ENCODE results near the gene ZNF638. TPM values are rescaled to one million over a fixed set of nuclear protein-coding genes. Genes with fewer than 3 reads are reported as not detected.

ZNF638 gene
- total RNA-seq, 1 experiment from 2014 or later = 108 TPM

DNA sequence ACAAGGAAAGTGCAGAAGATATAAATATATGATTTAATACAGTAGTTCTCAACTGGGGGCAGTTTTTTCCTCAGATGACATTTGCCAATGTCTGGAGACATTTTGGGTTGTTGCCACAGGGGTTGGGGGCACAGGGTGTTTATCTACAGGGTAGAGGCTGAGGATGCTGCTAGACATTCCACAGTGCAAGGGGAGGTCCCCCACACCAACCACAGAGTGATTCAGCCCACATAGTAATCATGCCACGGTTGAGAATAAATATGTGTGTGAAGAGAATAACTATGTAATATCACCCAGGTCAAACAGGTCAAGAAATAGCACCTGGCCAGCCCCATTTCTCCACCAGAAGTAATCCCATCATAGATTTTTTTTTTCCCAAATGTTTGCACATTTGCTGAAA lies 139.7 kb downstream of the ZNF638 start:
- H3K4me3 ChIP-seq (replicated peaks in 1 of 2; ENCODE audit: low read depth in 1 of 2, low read length in 2 of 2) = no peak overlapping the region
- no peaks in the 10 kb centered on the region for H3K9me2 ChIP-seq (ENCODE audit: insufficient read depth)
- POLR2A ChIA-PET = no interaction called here
- TF ChIP-seq JUND (IDR thresholded peaks at IDR 0.05) (no peak), SRF (IDR thresholded peaks at IDR 0.05; ENCODE audit: low read depth) (no peak)
- TF ChIP-seq, protein P1, sequence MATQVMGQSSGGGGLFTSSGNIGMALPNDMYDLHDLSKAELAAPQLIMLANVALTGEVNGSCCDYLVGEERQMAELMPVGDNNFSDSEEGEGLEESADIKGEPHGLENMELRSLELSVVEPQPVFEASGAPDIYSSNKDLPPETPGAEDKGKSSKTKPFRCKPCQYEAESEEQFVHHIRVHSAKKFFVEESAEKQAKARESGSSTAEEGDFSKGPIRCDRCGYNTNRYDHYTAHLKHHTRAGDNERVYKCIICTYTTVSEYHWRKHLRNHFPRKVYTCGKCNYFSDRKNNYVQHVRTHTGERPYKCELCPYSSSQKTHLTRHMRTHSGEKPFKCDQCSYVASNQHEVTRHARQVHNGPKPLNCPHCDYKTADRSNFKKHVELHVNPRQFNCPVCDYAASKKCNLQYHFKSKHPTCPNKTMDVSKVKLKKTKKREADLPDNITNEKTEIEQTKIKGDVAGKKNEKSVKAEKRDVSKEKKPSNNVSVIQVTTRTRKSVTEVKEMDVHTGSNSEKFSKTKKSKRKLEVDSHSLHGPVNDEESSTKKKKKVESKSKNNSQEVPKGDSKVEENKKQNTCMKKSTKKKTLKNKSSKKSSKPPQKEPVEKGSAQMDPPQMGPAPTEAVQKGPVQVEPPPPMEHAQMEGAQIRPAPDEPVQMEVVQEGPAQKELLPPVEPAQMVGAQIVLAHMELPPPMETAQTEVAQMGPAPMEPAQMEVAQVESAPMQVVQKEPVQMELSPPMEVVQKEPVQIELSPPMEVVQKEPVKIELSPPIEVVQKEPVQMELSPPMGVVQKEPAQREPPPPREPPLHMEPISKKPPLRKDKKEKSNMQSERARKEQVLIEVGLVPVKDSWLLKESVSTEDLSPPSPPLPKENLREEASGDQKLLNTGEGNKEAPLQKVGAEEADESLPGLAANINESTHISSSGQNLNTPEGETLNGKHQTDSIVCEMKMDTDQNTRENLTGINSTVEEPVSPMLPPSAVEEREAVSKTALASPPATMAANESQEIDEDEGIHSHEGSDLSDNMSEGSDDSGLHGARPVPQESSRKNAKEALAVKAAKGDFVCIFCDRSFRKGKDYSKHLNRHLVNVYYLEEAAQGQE (IDR thresholded peaks at IDR 0.05; ENCODE audit: low read depth) = no peak
- no peak for ATAC-seq
- H3K79me2 ChIP-seq (ENCODE audit: insufficient read depth, low read length) = no peaks in the 10 kb centered on the region
- H3K4me2 ChIP-seq (ENCODE audit: low read length) = no peak overlapping the region
- no peak overlapping the region for H2AFZ ChIP-seq (ENCODE audit: low read depth, low read length, poor library complexity, severe bottlenecking)
- H3K4me1 ChIP-seq (ENCODE audit: control insufficient read depth in 1 of 2, insufficient read depth in 2 of 2, low read length in 2 of 2) = peaks cover 0 to 16% of the 10 kb centered on the region in 2 experiments; a peak in 3 of 4 replicates
- no peaks in the 10 kb centered on the region for H3K9me3 ChIP-seq (ENCODE audit: control insufficient read depth in 1 of 2, insufficient read depth in 1 of 2, low read depth in 1 of 2, low read length in 2 of 2)
- RAD21 ChIA-PET (ENCODE audit: low non-redundant PET in 1 of 2, low total read pairs in 2 of 2, uncharacterized antibody in 2 of 2, unreplicated experiment in 2 of 2) = no interaction called here
- H3K36me3 ChIP-seq (ENCODE audit: control insufficient read depth in 1 of 2, insufficient read depth in 2 of 2, low read length in 2 of 2) = no peaks in the 10 kb centered on the region
- intact Hi-C loops (cut with micrococcal nuclease) = no loop called here
- no peaks in the 10 kb centered on the region for H4K20me1 ChIP-seq (ENCODE audit: insufficient read depth)
- DNase-seq (ENCODE audit: low read depth, low spot score) = no peak
- no peak overlapping the region for H3K9ac ChIP-seq (ENCODE audit: low read length)
- CTCF ChIA-PET = interaction anchor here (3.1 kb wide), 1 partner anchor 11 kb away, joined by 22 read pairs; no protein-coding TSS in a partner anchor
- peaks cover 3% of the 10 kb centered on the region; the same call in 1 of the 2 replicates for H3K27me3 ChIP-seq (ENCODE audit: insufficient read depth, low read length)
- no peak overlapping the region for H3K27ac ChIP-seq (ENCODE audit: low read depth, low read length)
- no TSS peak for BruUV-seq (replicated peaks)

DNA sequence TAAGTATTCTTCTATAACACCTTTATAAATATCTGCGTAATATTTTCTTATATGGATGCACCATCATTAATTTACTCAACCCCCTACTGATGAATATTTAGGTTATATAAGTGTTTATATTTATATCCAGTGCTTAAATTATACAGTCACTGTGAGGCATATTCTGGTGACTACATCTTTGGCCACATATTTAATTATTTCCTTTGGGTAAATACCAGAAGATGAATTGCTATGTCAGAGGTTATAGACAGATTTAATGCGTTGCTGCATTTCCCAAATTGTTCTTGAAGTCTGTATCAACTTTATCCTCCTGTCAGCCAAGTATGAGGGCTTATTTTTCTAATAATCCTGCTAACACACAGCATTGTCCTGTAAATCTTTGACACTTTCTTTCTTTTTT lies 140.4 kb downstream of the ZNF638 start:
- no peak for ATAC-seq
- Histone ChIP-seq H3K27me3 (ENCODE audit: insufficient read depth, low read length) (no peaks in the 10 kb centered on the region; the same call in 1 of the 2 replicates), H3K36me3 (ENCODE audit: control insufficient read depth in 1 of 2, insufficient read depth in 2 of 2, low read length in 2 of 2) (no peaks in the 10 kb centered on the region), H4K20me1 (ENCODE audit: insufficient read depth) (no peaks in the 10 kb centered on the region), H2AFZ (ENCODE audit: low read depth, low read length, poor library complexity, severe bottlenecking) (no peak overlapping the region), H3K79me2 (ENCODE audit: insufficient read depth, low read length) (no peaks in the 10 kb centered on the region), H3K4me3 (replicated peaks in 1 of 2; ENCODE audit: low read depth in 1 of 2, low read length in 2 of 2) (no peak overlapping the region), H3K9me3 (ENCODE audit: control insufficient read depth in 1 of 2, insufficient read depth in 1 of 2, low read depth in 1 of 2, low read length in 2 of 2) (no peaks in the 10 kb centered on the region), H3K4me2 (ENCODE audit: low read length) (no peak overlapping the region), H3K9me2 (ENCODE audit: insufficient read depth) (no peaks in the 10 kb centered on the region), H3K9ac (ENCODE audit: low read length) (no peak overlapping the region), H3K27ac (ENCODE audit: low read depth, low read length) (no peak overlapping the region), H3K4me1 (ENCODE audit: control insufficient read depth in 1 of 2, insufficient read depth in 2 of 2, low read length in 2 of 2) (peaks cover 0 to 10% of the 10 kb centered on the region in 2 experiments; a peak in 3 of 4 replicates)
- DNase-seq (ENCODE audit: low read depth, low spot score) = no peak
- TF ChIP-seq JUND (IDR thresholded peaks at IDR 0.05) (no peak), EZH2 (IDR thresholded peaks at IDR 0.05) (no peak), POLR2AphosphoS5 (IDR thresholded peaks at IDR 0.05; ENCODE audit: low read depth, low read length) (no peak), POLR2A (IDR thresholded peaks at IDR 0.05; ENCODE audit: borderline replicate concordance, extremely low read depth, insufficient read depth, insufficient read length) (no peak)
- ChIA-PET RAD21 (ENCODE audit: low non-redundant PET in 1 of 2, low total read pairs in 2 of 2, uncharacterized antibody in 2 of 2, unreplicated experiment in 2 of 2) (no interaction called here), CTCF (interaction anchor here (2.2 kb wide), 1 partner anchor 11 kb away, joined by 5 read pairs; no protein-coding TSS in a partner anchor), POLR2A (no interaction called here)
- intact Hi-C loops (cut with micrococcal nuclease) = no loop called here
- BruUV-seq (replicated peaks) = no TSS peak
